A673 (cell line): Measurements from ENCODE around the gene DMAC2.
"Not testable (repeated sequence)": the region's sequence is repeated elsewhere in the genome, so short reads cannot be mapped to it uniquely, and the experiment has no call there.

ENCODE experiments used
- CTCF ChIP-seq: fragments of 300-800, 200-600 bp; sonication (generic); conservative IDR thresholded peaks from 2 replicates; pipeline ENCODE4 v1.5.1; 2017; ENCODE audit warnings: low read depth, mild to moderate bottlenecking, antibody characterized with exemption, low read length, moderate library complexity, mixed read lengths
- EZH2 ChIP-seq: fragments of 200-600 bp; sonication (generic); IDR thresholded peaks from 2 replicates; pipeline ENCODE4 v1.6.1; 2017; ENCODE audit warnings: borderline replicate concordance, low read depth, mild to moderate bottlenecking, mixed read lengths, antibody characterized with exemption, low read length; ENCODE audit not compliant: poor library complexity, severe bottlenecking

DNA sequence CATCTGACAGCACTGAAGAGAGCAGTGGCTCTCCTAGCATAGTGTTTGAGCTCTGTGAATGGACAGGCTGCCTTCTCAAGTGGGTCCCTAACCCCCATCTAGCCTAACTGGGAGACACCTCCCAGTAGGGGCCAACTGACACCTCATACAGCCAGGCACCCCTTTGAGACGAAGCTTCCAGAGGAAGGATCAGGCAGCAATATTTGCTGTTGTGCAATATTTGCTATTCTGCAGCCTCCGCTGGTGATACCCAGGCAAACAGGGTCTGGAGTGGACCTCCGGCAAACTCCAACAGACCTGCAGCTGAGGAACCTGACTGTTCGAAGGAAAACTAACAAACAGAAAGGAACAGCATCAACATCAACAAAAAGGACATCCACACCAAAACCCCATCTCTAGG lies 47.2 kb upstream of the DMAC2 start:
- TF ChIP-seq EZH2, CTCF: not testable (repeated sequence)
